Renal pelvis (tissue), 4 donors: ENCODE data around the gene DNMT3A. TPM values are rescaled to one million over a fixed set of nuclear protein-coding genes. Genes with fewer than 3 reads are reported as not detected.

Experiments
- DNase-seq: peaks from one replicate; pipeline ENCODE4 v3.0.0-alpha.2; 2013
- polyA plus RNA-seq, 3 donors: library from polyadenylated mRNA; unstranded; fragments of 120-200 nt; gene quantifications; one replicate each; pipeline ENCODE4 v1.2.1, GENCODE V29; 2013; ENCODE audit not compliant: insufficient read length in 3 of 3

DNMT3A gene
- polyA plus RNA-seq, 3 donors: 82.8 to 101 (median 95.6) TPM

GRCh38 chr2:25308599-25308998, 33.1 kb downstream of the DNMT3A start:
- no peak for DNase-seq

GRCh38 chr2:25307949-25308557, 33.7 kb downstream of the DNMT3A start:
- no peak for DNase-seq

GRCh38 chr2:25306777-25307368, 34.9 kb downstream of the DNMT3A start:
- DNase-seq: no peak

GRCh38 chr2:25305775-25306174, 36.0 kb downstream of the DNMT3A start:
- no peak for DNase-seq

- DNase-seq: no peak
Observed at GRCh38 chr2:25304826-25305596, 36.7 kb downstream of the DNMT3A start.

GRCh38 chr2:25304321-25304720, 37.4 kb downstream of the DNMT3A start:
- no peak for DNase-seq

GRCh38 chr2:25303633-25304236, 38.0 kb downstream of the DNMT3A start:
- DNase-seq: peak; percentile 49

- no peak for DNase-seq
Observed at GRCh38 chr2:25302758-25303375, 38.9 kb downstream of the DNMT3A start.

- no peak for DNase-seq
Observed at GRCh38 chr2:25301453-25302352, 40.0 kb downstream of the DNMT3A start.

- DNase-seq: no peak
Observed at GRCh38 chr2:25300001-25300400, 41.7 kb downstream of the DNMT3A start.

- DNase-seq: no peak
Observed at GRCh38 chr2:25298776-25299431, 42.8 kb downstream of the DNMT3A start.

GRCh38 chr2:25297738-25298137, 44.0 kb downstream of the DNMT3A start:
- DNase-seq: no peak

- no peak for DNase-seq
Observed at GRCh38 chr2:25295621-25296020, 46.1 kb downstream of the DNMT3A start.

GRCh38 chr2:25294573-25295462, 46.9 kb downstream of the DNMT3A start:
- no peak for DNase-seq

- DNase-seq: no peak
Observed at GRCh38 chr2:25293958-25294562, 47.7 kb downstream of the DNMT3A start.

- no peak for DNase-seq
Observed at GRCh38 chr2:25293145-25293544, 48.6 kb downstream of the DNMT3A start.

GRCh38 chr2:25292408-25292807, 49.3 kb downstream of the DNMT3A start:
- no peak for DNase-seq

GRCh38 chr2:25290811-25291495, 50.8 kb downstream of the DNMT3A start:
- DNase-seq: no peak
